GM08714 (cell line): ENCODE measurements around the gene PTPRN2.

ENCODE experiments used
- H3K4me3 ChIP-seq: fragments of 200-500 bp; sonication (Bioruptor generic); 2 replicates; pipeline ENCODE4 v1.5.1; 2014; ENCODE audit warnings: mild to moderate bottlenecking, low read length, inconsistent platforms
- ZNF274 ChIP-seq: IDR thresholded peaks from 2 replicates; pipeline ENCODE4 v1.6.1; 2012; ENCODE audit warnings: mild to moderate bottlenecking, low read depth, low read length

The PTPRN2 gene

DNA sequence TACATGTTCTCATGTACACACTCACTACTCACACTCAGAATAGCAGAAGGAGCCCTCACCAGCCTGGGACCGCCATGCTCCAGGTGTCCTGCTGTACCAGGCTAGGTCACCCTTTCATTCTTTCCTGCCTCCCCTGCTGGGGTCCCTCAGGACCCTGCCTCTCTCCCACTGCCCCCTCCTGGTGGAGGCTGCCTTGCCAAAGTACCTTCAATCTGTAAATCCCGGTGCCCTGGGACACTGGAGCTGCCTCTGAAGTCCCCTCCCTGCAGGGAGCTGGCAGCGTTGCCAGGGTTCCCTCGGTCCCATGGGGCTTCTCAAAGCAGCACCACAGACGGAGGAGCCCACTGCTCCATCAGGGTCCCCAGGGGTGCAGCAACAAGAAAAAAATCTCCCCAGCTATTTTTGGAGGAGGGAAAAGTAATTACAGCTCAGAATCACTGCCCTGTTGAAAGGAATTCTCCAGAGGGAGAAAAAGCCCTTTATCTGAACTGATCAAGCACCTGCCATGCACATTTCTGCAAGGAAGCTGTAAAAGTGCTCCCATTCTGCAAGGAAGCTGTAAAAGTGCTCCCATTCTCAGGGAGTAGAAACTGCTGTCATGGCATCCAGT lies 259.9 kb downstream of the PTPRN2 start:
- H3K4me3 ChIP-seq, result no peak overlapping the region
- no peak for TF ChIP-seq ZNF274

DNA sequence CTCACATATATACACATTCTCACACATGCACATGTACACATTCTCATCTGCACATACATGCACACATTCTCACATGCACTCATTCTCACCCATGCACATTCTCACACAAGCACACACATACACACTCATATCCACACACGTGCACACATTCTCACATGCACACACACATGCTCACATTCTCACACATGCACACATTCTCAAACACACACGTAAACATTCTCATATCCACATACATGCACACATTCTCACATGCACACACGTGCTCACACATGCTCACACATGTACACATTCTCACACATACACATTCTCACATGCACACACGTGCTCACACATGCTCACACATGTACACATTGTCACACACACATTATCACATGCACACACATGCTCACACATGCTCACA lies 260.6 kb downstream of the PTPRN2 start:
- H3K4me3 ChIP-seq, result no peak overlapping the region
- TF ChIP-seq ZNF274, result no peak

DNA sequence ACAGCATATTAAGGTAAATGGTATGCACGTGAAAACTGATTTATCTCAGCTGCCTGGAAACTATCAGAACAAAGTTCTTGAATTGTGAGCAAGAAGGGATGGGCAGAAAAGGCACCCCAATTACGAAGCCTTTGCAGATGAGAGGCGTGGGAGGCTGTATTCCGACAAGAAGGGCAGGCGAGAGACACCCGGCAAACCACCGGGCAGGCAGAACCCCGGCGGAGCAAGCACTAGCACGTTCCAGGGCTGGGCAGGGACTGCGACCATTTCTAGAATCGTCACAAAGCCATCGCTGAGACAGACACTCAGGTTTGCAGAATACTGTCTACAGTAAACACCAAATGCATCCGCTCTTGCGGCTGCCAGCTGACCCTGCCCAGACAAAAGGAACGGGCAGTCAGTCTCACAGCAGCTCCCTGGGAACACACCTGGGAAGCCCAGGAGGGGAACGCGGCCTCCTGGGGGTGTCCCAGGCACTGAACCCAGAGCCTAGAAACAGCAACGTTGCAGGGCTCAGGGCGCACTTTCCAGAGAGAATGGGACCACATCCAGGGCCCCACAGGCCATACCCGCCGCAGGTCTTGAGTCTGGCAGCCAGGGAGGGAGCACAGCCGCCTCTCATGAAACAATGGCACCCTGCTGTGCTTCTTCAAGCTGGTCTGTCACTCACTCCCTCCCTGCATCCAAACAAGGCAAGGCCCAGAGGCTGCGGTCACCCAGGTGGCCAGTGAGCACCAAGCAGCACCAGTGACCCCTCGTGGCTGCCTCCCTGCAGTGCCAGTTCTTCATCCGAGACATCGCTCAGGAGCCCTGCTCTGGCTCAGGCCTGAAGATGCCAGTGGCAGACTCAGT lies 261.9 kb downstream of the PTPRN2 start:
- no peak for TF ChIP-seq ZNF274

DNA sequence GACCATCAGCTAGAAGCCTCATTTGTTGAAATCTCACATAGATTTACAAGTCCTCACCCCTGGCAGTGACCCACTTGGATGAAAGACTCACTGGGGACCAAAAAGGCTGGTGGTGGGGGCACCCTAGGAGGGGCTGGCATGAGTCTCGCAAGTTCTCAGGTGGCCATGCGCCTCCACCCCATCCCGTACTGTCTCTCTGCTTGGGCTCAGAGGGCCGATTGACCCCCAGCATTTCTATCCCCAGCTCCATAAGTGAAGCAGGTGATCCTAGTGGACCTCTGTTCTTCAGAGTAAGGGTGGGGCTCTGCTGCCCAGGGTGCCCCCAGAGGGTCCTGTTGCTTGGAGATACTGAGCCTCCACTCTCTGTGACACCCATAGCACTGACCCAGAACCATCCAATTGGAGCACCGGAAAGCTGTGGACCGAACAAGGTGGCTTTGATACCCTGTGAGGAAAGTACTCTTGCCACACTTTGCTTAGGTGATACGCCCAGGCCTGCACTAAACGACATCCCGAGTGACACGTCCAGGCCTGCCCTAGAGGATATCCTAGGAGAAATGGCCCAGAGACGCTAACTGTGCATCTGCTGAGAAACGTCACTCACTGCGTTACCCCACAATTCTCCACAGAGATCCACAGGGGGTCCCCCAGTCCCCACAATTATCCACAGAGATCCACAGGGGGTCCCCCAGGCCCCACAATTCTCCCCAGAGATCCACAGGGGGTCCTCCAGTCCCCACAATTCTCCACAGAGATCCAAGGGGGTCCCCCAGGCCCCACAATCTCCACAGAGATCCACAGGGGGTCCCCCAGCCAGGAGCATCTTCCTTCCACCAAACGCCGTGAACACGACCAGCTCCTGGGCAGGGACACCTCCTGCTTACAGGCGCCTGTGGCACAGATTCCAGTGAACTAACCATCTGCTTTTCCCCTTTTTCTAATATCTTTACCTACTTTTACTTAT lies 262.9 kb downstream of the PTPRN2 start:
- TF ChIP-seq ZNF274, result no peak
- H3K4me3 ChIP-seq, result no peak overlapping the region

More for the DNA sequence above, 261.9 kb downstream of the PTPRN2 start:
- H3K4me3 ChIP-seq, result no peak overlapping the region

DNA sequence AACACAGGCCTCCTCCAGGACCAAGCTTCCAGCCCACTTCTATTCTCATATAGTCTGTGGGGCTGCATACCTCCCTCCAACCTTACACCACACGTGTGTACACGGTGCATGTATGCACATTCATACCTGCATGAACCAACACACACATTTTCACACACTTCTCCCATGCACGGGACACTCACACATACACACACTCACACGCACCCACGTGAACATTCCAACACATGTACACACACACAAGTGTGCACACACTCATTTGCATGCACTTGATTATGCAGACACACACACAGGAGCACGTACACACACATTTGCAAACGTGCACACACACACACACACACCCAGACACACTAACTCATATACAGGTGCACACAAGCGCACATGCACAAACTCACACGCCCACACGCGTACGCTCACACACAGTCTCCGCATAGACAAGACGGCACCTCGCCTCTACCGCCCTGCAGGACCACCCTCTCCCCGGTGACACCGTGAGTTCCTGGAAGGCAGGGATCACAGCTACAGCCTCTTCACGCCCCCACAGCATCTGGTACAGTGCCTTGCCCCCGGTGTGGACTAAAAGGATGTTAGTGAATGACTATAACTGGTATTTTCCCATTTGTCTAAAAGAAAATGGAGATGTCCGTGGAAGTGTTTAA lies 263.8 kb downstream of the PTPRN2 start:
- H3K4me3 ChIP-seq, result no peak overlapping the region
- TF ChIP-seq ZNF274, result no peak

DNA sequence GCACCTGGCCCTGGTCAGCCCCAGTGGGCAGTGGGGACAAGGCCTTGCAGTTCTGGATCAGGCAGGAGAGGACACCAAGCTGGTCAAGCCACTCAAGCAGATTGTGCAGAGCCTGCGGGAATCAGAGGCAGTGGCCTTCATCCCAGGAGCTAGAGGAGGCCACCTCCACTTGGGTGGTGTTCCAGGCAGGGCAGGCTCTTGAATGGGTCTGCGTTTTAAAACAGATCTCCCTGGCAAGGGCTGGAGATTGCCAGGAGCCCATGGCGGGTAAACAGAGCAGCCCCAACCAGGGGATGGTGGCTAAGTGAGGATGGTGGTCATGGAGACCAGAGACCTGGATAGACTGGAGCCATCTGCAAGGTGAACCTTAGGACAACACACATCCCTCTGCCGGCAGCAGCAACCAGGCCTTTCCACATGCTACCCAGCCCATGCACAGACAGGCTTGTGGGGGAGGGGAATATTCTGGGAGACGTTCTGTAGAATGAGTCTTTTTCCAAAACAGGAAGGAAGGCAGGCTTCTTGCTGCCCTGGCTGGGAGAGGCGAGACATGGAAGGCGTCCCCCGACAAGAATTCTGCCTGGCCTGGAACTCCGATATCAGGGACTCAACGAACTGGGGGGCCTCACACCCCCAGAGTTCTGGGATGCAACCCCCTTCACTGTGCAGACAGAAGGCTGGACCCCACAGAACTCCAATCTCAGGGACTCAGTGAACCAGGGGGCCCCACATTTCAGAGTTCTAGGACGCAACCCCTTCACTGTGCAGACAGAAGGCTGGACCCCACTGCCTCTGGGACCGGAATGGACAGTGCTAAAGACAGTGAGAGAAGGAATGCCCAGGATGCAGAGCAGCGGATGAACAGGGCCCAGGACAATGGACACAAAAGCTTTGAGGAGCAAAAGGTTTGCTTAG lies 264.8 kb downstream of the PTPRN2 start:
- no peak for TF ChIP-seq ZNF274
- H3K4me3 ChIP-seq, result no peak overlapping the region

DNA sequence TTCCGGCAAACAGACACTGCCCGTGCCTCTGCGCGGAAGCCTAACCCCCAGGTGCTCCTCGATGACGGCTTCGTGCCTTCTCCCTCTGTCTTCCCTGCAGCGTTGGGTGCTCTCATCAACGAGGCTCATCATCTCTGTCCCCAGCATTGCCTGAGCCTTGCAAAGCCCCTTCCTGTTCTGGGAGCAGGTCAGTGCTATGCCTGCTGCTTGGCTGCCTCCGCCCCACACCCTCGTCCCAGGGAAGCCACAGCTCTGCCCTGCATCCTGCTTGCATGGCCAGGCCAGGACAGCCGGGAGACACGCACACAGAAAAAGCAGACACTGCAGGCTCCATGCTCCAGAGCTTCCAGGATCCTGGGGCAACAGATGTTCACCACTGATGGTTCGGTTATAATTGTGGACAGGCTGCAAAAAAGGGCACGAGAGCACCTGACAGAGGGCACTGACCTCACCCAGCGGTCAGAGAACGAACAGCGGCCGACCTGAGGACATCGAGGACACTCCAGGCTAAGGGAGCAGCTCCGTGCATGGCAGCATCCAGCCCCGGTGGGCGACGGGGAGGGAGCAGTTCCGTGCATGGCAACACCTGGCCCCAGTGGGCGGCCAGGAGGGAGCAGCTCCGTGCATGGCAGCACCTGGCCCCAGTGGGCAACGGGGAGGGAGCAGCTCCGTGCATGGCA lies 265.5 kb downstream of the PTPRN2 start:
- no peak for TF ChIP-seq ZNF274

DNA sequence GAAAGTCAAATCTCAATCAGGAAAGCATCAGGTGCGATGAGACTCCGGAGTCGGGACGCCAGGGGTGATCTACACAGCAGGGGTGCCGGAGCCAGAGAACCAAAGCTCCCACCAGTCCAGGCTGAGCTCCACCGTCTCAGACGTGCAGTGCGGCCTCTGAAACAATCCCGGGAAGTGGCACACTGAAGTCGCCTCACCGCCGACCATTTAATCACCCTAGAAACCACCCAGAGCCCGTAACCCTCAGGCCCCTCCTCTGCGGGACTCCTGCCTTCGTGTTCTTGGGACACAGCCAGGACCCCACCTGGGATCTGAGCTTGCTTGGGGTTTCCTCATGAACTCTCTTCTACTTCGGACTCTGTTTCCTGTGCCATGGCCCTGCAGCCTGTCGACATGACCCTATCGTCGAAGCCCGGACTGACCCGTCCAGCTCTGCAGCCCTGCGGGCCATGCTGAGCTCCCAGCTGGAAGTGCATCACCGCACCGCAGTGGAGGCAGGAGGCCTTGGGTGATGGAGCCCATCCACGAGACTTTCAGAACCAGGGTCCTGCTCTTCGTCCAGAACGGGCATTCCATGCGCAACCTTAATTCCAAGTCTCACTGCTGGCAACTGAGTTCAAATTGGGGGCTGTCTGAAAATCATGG lies 266.4 kb downstream of the PTPRN2 start:
- H3K4me3 ChIP-seq, result no peak overlapping the region
- TF ChIP-seq ZNF274, result no peak

More for the DNA sequence above, 265.5 kb downstream of the PTPRN2 start:
- no peak overlapping the region for H3K4me3 ChIP-seq

DNA sequence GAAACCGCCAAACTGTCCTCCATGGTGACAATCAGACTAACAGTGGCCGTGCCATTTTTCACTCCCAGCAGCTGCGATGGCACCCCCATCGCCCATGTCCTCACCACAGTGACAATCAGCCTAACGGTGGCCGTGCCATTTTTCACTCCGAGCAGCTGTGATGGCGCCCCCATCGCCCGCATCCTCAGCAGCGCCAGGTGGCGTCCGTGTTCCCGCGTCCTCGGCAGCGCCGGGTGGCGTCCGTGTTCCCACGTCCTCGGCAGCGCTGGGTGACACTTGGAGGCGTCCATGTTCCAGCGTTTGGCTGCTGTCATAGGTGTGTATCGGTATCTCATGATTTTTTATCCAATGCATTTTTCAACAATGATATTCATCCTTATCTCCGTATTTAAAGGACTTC lies 267.3 kb downstream of the PTPRN2 start:
- H3K4me3 ChIP-seq, result no peak overlapping the region
- no peak for TF ChIP-seq ZNF274

DNA sequence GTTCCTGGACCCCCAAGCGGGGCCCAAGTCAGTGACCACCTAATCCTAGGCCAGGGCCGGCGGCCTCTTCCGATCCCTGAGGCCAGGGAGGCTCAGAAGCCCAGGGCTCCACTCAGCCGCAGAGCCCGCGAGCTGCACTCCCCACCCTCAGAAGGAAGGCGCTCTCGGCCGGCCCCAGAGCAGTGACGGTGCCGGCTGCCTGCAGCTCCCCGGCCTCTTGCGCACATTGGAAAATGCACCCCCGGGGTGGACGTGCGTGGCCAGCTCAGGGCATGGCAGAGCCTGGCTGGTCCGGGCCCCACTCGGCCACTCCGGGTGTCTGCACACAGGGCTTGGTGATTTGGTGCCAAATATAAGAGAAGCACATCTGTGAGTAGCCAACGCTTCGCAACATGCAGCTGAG lies 269.1 kb downstream of the PTPRN2 start:
- no peak overlapping the region for H3K4me3 ChIP-seq
- TF ChIP-seq ZNF274, result no peak

DNA sequence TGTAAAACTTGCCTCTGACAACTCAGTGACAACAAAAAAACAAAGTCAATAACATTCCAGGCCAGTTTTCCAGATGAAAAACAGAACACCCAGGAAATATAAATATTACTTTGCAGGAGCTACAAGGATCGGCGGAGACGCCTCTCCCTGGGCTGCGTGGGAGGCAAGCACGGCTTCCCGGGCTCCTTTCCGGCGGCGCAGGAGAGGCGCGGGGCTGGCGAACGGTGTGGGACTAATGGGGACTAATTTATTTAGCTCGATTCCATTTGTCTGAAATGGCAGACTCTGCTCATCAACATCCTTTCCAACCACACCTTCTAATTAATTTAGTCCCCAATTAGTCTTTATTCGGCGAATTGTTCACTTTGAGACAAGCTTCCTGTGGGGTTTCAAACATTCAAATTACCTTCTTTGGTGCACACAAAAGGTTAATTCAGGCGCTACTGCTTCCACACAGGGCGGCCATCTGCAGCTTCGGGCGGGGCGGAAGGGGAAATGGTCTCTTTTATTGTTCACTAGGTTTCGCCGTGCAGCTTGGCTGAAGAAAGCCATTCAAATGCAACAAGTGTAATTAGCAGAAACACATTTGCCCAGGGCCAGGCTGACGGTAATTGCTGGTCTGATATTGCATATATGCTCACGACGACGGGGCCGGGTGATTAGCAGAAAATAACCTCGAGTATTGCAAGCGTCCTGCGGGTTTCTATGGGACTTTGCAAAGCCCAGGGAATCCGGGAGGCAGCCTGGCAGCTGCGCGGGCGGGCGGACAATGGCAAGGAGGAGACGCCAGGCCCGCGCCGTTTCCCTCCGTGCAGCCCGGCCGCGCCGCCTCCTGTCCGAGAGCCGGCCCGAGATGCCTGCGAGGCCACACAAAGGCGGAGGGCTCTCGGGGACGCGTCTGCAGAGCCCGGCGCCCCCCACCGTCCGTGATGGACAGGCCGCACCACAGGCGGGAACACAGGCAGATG lies 270.1 kb downstream of the PTPRN2 start:
- no peak for TF ChIP-seq ZNF274

More for the DNA sequence above, 270.1 kb downstream of the PTPRN2 start:
- H3K4me3 ChIP-seq, result no peak overlapping the region
